LNCaP clone FGC (cell line): ENCODE results near the gene ADRB1.

ENCODE experiments used
- DNase-seq: peaks from one replicate; pipeline ENCODE4 v3.0.0-alpha.2; 2011; ENCODE audit warnings: low read depth
- H3K4me3 ChIP-seq: 2 replicates; pipeline ENCODE4 v1.5.1; 2011; ENCODE audit warnings: mild to moderate bottlenecking, low read depth, low read length, control low read depth
- TF ChIP-seq, protein P1 (sequence below): IDR thresholded peaks from 2 replicates; pipeline ENCODE4 v1.5.1; 2012; ENCODE audit warnings: mild to moderate bottlenecking; ENCODE audit not compliant: control insufficient read depth, insufficient read depth; ENCODE audit errors: extremely low read depth

Gene ADRB1

DNA sequence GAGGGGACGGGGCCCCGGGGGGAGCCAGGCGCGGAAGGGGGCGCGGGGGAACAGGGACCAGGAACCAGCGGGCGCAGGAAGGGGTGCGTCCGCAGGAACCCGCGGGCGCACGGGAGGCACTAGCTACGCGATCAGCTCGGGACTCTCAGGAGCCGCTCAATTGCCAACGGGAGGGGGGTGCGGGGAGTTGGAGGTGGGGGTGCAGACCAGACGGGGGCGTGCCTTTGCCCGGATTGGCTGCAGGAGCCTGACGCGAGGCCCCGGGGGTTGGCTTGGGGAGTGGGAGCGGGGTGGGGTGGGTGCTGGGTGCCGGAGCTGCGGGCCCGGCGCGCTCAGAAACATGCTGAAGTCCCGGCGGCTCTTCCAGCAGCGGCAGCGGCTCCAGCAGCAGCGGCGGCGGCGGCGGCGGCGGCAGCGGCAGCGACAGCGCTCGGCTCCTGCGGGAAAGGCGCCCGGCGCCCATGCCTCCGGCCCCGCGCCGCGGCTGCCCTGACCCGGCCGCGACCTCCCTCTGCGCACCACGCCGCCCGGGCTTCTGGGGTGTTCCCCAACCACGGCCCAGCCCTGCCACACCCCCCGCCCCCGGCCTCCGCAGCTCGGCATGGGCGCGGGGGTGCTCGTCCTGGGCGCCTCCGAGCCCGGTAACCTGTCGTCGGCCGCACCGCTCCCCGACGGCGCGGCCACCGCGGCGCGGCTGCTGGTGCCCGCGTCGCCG is at the start of gene ADRB1:
ADRB1 (plus strand) TSS at position 335 of the 715 bp plus-strand sequence; CDS start at position 602, 267 bp downstream.
- H3K4me3 ChIP-seq, result peak within 1 kb of the TSS; percentile 57
- TF ChIP-seq, protein P1, sequence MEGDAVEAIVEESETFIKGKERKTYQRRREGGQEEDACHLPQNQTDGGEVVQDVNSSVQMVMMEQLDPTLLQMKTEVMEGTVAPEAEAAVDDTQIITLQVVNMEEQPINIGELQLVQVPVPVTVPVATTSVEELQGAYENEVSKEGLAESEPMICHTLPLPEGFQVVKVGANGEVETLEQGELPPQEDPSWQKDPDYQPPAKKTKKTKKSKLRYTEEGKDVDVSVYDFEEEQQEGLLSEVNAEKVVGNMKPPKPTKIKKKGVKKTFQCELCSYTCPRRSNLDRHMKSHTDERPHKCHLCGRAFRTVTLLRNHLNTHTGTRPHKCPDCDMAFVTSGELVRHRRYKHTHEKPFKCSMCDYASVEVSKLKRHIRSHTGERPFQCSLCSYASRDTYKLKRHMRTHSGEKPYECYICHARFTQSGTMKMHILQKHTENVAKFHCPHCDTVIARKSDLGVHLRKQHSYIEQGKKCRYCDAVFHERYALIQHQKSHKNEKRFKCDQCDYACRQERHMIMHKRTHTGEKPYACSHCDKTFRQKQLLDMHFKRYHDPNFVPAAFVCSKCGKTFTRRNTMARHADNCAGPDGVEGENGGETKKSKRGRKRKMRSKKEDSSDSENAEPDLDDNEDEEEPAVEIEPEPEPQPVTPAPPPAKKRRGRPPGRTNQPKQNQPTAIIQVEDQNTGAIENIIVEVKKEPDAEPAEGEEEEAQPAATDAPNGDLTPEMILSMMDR, result no peak
- DNase-seq, result no peak

DNA sequence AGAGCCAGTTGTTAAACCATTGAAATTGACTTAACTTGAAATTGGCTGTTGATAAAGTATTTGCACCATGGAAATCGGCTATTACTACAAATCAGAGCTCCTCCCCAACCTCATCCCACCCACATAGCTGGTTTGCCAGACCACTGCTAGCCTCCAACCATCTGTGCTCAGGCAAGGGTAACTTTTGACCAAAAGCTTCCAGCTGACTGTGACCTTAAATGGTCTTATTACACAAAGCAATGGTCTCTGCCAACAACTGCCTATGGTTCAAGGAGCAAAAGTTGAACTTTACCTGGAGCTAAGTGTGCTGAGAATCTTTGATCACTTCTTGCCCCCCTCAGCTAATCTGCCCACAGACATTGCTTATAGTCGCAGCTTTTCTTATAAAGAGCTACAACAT is 48.5 kb upstream of the ADRB1 start:
- TF ChIP-seq, protein P1, result no peak
- no peak for DNase-seq
- H3K4me3 ChIP-seq, result no peak overlapping the region

DNA sequence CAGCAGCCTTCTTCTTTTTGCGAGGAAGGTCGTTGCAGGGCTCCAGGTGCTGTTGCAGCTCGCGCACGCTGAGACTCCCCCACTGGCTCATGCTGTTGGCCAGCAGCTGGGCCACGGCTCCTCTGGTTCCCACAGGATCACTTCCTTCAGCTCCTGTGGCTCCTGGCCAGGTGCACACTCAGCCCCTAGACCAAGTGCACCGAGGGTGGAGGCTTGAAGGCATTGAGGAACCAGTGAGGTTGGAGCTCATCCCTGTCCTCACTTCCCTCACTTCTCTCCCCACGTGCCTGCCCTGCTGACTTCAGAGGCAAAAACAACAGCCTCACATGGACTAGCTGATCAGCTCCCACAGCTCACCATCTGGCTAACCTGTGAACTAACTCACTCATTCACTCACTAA is 46.2 kb upstream of the ADRB1 start:
- no peak overlapping the region for H3K4me3 ChIP-seq
- TF ChIP-seq, protein P1, result no peak
- DNase-seq, result peak; percentile 37

DNA sequence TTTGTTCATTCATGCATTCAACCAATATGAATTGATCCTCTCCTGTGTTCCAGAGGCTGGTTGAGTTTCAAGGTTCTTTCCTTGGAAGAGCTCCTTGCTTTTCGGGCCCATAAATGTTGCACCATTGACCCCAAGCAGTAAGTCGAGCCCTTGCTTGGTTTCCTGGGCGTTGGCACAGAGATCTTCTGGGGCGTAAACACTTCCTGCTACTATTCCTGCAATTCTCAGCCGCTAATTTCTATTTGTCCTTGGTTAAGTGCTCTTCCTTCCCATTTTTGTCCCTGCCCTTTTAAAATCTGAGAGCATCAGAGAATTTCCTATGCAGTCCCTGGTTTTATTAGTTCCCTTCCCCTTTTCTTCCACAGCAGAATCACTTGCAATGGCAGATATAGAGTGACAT is 44.1 kb upstream of the ADRB1 start:
- DNase-seq, result no peak
- TF ChIP-seq, protein P1, result no peak
- H3K4me3 ChIP-seq, result no peak overlapping the region

DNA sequence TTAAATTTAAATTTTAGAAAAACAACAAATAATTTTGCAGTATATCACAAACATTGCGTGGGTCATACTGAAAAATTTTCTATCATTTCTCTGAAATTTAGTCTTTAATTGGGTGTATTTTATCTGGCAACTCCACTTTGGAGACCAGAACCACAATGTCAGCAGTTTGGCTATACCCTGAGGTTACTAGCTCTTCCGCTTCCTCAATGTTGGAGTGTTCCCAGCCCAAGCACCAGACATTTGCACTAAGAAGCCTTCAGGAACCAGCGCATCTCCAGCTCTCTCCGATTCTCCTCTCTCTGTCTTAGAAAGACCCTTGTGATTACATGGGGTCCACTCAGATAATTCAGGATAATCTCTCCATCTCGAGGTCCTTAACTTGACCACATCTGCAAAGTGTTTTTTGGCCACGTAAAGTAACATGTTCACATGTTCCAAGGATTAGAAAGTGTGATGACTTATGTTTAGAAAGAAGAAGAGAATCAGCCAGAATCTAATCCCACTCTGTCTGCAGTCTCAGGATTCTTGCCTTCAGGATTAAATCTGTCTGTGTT is 43.1 kb upstream of the ADRB1 start:
- TF ChIP-seq, protein P1, result no peak
- H3K4me3 ChIP-seq, result no peak overlapping the region
- DNase-seq, result no peak

DNA sequence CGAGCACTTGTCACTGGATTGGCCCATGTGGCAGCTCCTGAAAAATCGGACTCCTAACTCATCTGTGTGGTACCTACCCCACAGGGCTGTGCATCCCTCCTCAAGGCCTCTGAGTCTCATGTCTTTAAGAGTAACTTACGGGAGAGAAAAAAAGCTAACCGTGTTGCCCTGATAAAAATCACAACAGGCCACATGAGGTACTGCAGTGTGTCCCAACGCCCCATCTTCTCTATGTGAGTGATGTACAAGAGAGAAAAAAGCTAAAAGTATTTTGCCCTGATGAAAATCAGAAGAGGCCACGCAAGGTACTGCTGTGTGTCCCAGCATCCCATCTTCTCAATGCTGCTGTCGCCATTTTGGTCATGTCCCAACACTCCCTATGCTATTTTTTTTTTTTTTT is 41.2 kb upstream of the ADRB1 start:
- no peak for DNase-seq
- H3K4me3 ChIP-seq, result no peak overlapping the region
- TF ChIP-seq, protein P1, result no peak
